Measurements from ENCODE around the gene PSMB10. TPM values are rescaled to one million over a fixed set of nuclear protein-coding genes. Genes with fewer than 3 reads are reported as not detected.

The PSMB10 gene
- total and polyA plus RNA-seq, 5 experiments from 2014 or later: 127 to 514 (median 450) TPM

DNA sequence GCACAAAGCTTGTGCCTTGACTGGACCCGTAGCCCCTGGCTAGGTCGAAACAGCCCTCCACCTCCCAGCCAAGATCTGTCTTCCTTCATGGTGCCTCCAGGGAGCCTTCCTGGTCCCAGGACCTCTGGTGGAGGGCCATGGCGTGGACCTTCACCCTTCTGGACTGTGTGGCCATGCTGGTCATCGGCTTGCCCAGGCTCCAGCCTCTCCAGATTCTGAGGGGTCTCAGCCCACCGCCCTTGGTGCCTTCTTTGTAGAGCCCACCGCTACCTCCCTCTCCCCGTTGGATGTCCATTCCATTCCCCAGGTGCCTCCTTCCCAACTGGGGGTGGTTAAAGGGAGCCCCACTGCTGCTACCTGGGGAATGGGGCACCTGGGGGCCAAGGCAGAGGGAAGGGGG, 8.5 kb downstream of the PSMB10 start:
- peaks cover 5 to 11% (median 8%) of the 10 kb centered on the region in 4 donors for H3K4me1 Mint-ChIP-seq
- H3K27ac Mint-ChIP-seq: peak overlapping the region in 6 of 10 donors; percentile 7 to 77 (median 52)
- ATAC-seq: peak in 1 of 2 donors; percentile 6
- peaks cover 0 to 13% (median 0%) of the 10 kb centered on the region in 3 donors for H3K36me3 Mint-ChIP-seq
- no peaks in the 10 kb centered on the region for H3K27me3 Mint-ChIP-seq
- POLR2A ChIA-PET: interaction anchor here (0.6 to 1.5 kb wide), 8 partner anchors 8 to 407 kb away, joined by 3 to 5 read pairs (median 3); partner anchors contain the start of gene PSMB10
- no peak overlapping the region for H3K4me3 Mint-ChIP-seq
- H3K9me3 Mint-ChIP-seq: no peaks in the 10 kb centered on the region
- no peak for DNase-seq

DNA sequence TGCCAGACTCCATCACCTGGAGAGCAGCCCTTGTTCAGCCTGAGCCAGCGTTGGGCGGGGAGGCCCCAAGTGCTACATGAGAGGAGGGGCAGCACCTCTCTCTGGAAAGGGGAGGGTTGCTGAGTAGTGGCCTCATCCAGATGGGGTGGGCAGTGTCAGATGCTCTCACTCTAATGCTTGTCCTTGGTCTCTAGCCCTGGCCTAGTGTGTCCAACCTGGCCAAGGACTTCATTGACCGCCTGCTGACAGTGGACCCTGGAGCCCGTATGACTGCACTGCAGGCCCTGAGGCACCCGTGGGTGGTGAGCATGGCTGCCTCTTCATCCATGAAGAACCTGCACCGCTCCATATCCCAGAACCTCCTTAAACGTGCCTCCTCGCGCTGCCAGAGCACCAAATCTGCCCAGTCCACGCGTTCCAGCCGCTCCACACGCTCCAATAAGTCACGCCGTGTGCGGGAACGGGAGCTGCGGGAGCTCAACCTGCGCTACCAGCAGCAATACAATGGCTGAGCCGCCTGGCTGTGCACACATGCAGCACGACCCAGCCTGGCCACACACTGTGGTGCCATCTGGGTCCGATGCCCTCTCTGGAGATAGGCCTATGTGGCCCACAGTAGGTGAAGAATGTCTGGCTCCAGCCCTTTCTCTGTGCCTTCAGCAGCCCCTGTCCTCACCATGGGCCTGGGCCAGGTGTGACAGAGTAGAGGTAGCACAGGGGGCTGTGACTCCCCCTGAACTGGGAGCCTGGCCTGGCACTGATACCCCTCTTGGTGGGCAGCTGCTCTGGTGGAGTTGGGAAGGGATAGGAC, 9.3 kb downstream of the PSMB10 start:
- H3K36me3 Mint-ChIP-seq: peaks cover 0 to 9% (median 0%) of the 10 kb centered on the region in 3 donors
- POLR2A ChIA-PET: interaction anchor here (0.6 to 1.5 kb wide), 3 partner anchors 9 to 84 kb away, joined by 4 to 5 read pairs (median 4); partner anchors contain the start of genes LCAT and PSMB10
- peak overlapping the region in 1 of 10 donors; percentile 77 for H3K27ac Mint-ChIP-seq
- DNase-seq (no peak), ATAC-seq (no peak)
- H3K4me1 Mint-ChIP-seq: peaks cover 8 to 13% (median 10%) of the 10 kb centered on the region in 4 donors
- H3K9me3 Mint-ChIP-seq: no peaks in the 10 kb centered on the region
- H3K4me3 Mint-ChIP-seq: no peak overlapping the region
- no peaks in the 10 kb centered on the region for H3K27me3 Mint-ChIP-seq

DNA sequence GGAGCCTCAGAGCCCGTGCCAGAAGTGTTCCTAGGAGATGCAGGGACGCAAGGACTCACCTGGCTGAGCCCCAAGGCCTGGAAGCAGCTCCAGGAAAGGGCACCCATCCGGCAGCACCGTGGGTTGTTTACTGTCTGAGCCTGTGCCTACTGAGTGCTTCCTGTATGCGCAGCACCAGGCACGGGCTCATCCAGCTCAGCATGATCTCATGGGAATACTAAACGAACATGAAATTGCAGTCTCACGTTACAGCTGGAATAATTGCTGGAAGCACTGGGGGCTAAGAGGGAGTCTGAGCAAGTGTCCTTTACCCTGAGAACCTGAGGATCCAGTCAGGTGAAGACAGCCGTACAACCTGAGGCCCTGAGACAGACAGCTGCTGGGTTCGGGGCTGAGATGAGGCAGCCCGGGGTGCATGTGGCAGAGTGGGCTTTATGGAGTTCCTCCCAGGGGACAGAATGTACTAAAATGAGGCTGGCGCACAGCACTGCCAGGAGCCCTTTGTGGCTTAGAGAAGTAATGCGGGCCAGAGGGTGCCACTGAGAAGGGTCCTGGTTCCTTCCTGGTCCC, 10.4 kb downstream of the PSMB10 start:
- Mint-ChIP-seq H3K4me1 (peaks cover 10 to 18% (median 15%) of the 10 kb centered on the region in 4 donors), H3K9me3 (no peaks in the 10 kb centered on the region), H3K36me3 (peaks cover 0 to 9% (median 0%) of the 10 kb centered on the region in 3 donors), H3K4me3 (no peak overlapping the region), H3K27ac (peak overlapping the region in 4 of 10 donors; percentile 33 to 69 (median 49)), H3K27me3 (no peaks in the 10 kb centered on the region)
- ATAC-seq (no peak), DNase-seq (no peak)
- POLR2A ChIA-PET: interaction anchor here (0.9 to 1.0 kb wide), 2 partner anchors 9 to 66 kb away, joined by 3 to 6 read pairs; no protein-coding TSS in a partner anchor

DNA sequence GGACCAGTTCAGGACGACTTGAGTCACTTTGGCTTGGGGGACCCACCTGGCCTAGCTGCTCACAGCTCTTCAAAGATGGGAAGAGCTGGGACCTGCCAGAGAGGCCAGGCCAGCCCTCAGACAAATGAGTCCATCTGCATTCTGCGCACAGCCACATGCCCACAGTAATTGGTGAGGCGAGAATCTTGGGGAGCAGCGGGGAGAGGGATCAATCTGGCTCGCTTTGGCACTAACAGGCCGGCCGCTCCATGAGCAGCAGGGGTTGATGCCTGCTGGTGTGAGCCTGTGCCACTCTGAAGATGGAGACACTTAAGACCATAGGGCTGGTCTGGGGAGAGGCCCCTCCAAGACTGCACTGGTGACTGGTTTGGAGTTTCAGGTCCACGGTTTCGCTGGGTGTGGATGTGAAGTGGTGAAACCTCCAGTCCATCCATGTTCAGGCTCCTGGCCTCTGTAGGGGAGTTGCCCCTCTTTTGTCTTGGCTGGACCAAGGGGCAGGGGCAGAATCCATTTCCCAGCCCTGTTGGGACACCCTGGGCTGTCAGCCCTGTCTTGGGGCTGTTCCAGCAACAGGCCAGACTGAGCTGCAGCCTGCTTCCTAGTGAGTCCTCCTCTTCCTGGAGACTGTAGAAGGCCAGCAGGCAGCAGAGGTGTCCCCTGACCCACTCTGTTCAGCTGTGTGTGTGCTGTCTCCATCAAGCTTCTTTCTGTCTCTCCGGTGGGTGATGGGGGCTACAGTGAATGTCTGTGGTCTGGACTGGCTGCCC, 12.3 kb downstream of the PSMB10 start:
- H3K27ac Mint-ChIP-seq: peak overlapping the region in 4 of 10 donors; percentile 4 to 49 (median 18)

DNA sequence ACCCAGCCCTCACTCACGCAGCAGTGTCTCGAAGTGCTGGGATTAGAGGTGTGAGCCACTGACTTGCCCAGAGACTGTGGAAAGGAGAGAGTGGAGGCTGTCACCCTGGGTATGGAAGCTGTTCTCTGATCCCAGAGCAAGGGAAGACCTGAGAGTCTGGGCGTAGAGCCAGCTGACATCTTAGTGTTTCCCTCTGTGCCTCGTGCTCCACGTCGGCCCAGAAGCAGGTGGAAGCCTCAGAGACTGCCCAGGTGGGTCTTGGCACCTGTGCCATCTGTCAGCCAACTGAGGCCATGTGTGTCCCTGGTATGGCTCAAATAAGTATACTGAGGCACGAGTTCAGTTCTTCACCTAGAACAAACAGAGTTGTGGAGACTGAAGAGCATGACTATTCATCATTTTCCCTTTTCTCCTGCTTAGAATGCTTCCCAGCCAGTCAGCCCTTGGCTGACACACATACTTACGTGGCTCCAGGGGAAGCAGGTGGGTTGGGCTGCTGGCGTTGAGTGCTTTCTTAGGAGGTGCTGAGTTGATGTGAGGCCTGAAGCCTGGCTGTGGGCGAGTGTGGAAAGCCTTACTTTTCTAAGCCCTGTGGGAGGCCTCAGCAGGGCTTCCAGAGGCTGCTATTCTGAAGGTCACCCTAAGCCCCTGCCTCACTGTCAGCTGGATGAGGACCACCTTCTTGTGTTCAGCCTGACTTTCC, 13.1 kb downstream of the PSMB10 start:
- ATAC-seq (no peak), DNase-seq (no peak)
- H3K27me3 Mint-ChIP-seq: no peaks in the 10 kb centered on the region
- no peak overlapping the region for H3K4me3 Mint-ChIP-seq
- POLR2A ChIA-PET: interaction anchor here (0.6 to 1.4 kb wide), 2 partner anchors 12 to 364 kb away, joined by 3 to 8 read pairs; no protein-coding TSS in a partner anchor
- peak overlapping the region in 3 of 10 donors; percentile 17 to 31 (median 27) for H3K27ac Mint-ChIP-seq
- peaks cover 0 to 5% (median 0%) of the 10 kb centered on the region in 3 donors for H3K36me3 Mint-ChIP-seq
- peaks cover 14 to 23% (median 16%) of the 10 kb centered on the region in 4 donors for H3K4me1 Mint-ChIP-seq
- no peaks in the 10 kb centered on the region for H3K9me3 Mint-ChIP-seq

More for the DNA sequence above, 12.3 kb downstream of the PSMB10 start:
- no peaks in the 10 kb centered on the region for H3K9me3 Mint-ChIP-seq
- DNase-seq (no peak), ATAC-seq (no peak)
- POLR2A ChIA-PET: interaction anchor here (0.5 to 1.4 kb wide), 3 partner anchors 11 to 29 kb away, joined by 3 to 8 read pairs (median 4); no protein-coding TSS in a partner anchor
- peaks cover 0 to 5% (median 0%) of the 10 kb centered on the region in 3 donors for H3K36me3 Mint-ChIP-seq
- peaks cover 14 to 18% (median 16%) of the 10 kb centered on the region in 4 donors for H3K4me1 Mint-ChIP-seq
- H3K27me3 Mint-ChIP-seq: no peaks in the 10 kb centered on the region
- H3K4me3 Mint-ChIP-seq: no peak overlapping the region

DNA sequence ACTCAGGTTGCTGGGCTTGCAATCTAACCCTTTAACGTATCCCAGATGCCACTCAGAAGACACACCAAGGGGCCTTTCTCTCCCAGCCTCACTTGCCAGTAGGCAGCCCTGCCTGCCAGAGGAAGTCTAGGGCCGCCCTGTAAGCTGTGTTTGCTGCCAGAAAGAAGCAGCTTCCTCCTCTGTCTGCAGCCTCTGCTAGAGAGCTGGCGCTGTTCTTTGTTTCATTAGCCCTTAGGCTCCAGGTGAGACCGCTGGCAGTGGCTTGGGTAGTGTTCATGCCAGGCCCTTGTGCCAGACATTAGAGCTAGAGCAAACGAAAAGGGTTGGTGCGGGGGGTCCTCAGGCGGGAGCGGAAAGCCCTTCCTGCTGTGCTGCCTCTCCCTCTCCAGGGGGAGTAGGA, 13.9 kb downstream of the PSMB10 start:
- Mint-ChIP-seq H3K27ac (peak overlapping the region in 1 of 10 donors; percentile 31), H3K36me3 (peaks cover 0 to 3% (median 0%) of the 10 kb centered on the region in 3 donors), H3K4me3 (no peak overlapping the region), H3K9me3 (no peaks in the 10 kb centered on the region), H3K27me3 (no peaks in the 10 kb centered on the region), H3K4me1 (peaks cover 9 to 26% (median 18%) of the 10 kb centered on the region in 4 donors)
- DNase-seq (no peak), ATAC-seq (no peak)
- POLR2A ChIA-PET: interaction anchor here (0.6 to 1.2 kb wide), 3 partner anchors 8 to 364 kb away, joined by 3 to 4 read pairs (median 3); no protein-coding TSS in a partner anchor

DNA sequence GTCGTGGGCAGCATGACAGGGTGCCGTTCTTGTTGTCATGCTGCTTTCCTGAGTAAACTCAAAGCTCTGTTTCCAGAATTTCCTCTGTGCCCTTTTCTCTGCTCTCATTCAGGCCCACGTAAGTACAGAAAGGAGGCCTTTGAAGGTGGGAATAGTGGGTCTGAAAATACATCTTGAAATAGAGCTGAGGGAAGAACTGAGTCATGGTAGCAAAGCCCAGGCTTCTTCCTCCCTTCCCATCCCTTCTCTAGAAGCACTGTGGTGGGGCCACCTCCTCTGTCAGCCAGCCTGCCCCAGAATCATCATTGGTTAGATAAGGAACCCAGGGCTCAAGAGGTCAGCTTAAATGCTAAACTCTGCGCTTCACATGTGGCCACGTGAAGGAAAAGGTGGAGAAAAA, 14.4 kb downstream of the PSMB10 start:
- Mint-ChIP-seq H3K36me3 (peaks cover 0 to 7% (median 0%) of the 10 kb centered on the region in 3 donors), H3K4me1 (peaks cover 14 to 32% (median 23%) of the 10 kb centered on the region in 4 donors), H3K4me3 (no peak overlapping the region), H3K27me3 (no peaks in the 10 kb centered on the region), H3K27ac (peak overlapping the region in 5 of 10 donors; percentile 22 to 44 (median 37)), H3K9me3 (no peaks in the 10 kb centered on the region)
- ATAC-seq (no peak), DNase-seq (no peak)
- POLR2A ChIA-PET: interaction anchor here (1.0 to 1.2 kb wide), 2 partner anchors 8 to 13 kb away, joined by 3 to 4 read pairs; no protein-coding TSS in a partner anchor

DNA sequence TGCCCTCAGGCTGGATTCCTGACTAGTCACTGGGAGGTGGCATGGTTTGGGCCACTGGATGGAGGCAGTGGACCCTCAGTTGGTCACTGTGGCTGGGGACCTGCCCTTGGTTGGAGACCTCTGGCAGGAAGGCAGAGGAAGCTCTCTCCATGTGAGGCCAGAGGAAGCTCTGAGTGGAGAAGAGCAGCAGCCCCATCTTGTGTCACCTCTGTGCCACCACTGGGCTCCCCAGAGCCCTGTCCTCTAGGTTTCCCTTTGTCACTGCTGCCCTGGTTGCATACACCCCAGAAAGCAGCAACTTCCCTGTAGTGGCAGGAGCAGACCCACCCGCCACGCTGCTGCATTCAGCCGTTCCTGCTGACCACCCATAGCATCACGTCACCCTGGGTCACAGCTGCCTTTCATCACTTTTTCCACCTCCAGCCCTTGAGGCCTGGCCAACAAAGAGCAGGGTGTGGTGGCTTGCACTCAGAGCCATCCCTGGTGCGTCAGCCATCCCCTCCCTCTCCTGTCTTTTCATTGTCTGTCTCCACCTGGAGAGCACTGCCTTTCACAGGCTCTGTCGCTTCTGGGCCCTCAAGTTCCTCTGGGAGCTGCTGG, 16.9 kb downstream of the PSMB10 start:
- ATAC-seq: no peak
- no peak overlapping the region for H3K4me3 Mint-ChIP-seq
- no peaks in the 10 kb centered on the region for H3K27me3 Mint-ChIP-seq
- POLR2A ChIA-PET: interaction anchor here (1.6 kb wide), 1 partner anchor 16 kb away, joined by 4 read pairs; no protein-coding TSS in a partner anchor
- H3K4me1 Mint-ChIP-seq: peaks cover 27 to 47% (median 30%) of the 10 kb centered on the region in 4 donors
- DNase-seq: peak in 1 of 10 donors; percentile 31
- peak overlapping the region in 2 of 10 donors; percentile 29 to 51 for H3K27ac Mint-ChIP-seq
- peaks cover 0 to 21% (median 0%) of the 10 kb centered on the region in 3 donors for H3K36me3 Mint-ChIP-seq
- no peaks in the 10 kb centered on the region for H3K9me3 Mint-ChIP-seq

DNA sequence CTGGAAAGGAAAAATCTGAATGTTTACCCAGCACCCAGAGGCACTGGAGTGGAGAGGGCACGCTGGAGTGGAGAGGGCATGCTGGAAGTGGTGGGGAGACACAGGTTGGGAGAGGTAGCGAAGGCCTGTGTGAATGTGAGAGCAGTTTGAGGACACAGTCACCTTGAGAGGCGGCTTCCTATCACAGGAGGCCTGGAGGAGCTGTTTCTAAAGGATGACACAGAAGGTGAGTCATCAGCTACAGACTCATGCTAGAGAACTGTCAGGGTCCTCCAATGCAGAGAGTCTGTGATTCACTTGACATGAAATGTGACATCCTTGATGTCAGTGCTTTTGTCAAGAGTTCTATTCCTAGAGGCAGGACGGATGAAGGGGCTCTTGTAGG, 18.8 kb downstream of the PSMB10 start:
- no peaks in the 10 kb centered on the region for H3K27me3 Mint-ChIP-seq
- H3K4me1 Mint-ChIP-seq: peaks cover 30 to 53% (median 32%) of the 10 kb centered on the region in 4 donors
- POLR2A ChIA-PET: interaction anchor here (0.5 kb wide), 1 partner anchor 627 kb away, joined by 3 read pairs; no protein-coding TSS in a partner anchor
- no peak overlapping the region for H3K4me3 Mint-ChIP-seq
- H3K27ac Mint-ChIP-seq: peak overlapping the region in 5 of 10 donors; percentile 38 to 82 (median 63)
- peaks cover 0 to 28% (median 0%) of the 10 kb centered on the region in 3 donors for H3K36me3 Mint-ChIP-seq
- no peaks in the 10 kb centered on the region for H3K9me3 Mint-ChIP-seq
- DNase-seq (no peak), ATAC-seq (no peak)

DNA sequence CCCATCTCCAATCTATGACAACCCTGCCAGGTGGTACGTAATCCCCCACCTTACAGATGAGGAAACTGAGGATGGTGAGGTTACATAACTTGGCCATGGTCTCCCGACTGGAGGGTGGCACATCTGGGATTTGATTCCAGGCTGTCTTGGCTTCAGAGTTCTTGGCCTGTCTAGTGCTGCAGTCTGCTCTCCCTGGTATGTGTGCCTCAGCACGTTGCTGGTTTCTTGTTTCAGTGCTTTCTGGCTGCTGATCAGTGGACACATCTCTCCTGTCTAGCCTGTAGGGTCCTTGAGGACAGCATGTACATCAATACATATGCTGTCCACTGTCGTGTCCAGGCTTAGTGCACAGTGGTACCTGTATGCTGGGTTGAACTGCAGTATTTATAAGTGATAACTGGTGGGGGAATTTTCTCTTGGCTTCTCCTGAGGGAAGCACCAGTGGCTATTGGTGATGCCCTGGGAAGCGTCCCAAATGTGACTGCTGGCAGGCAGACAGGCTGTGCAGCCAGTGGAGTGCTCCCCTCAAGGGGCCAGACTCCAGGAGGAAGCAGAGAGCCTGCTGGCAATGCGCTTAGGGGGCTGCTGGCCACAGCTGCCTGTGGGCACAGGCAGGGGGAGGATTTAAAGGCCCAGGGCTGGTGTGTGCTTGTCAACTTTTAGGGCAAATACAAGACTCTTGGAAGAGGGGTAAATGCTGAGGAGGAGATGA, 19.4 kb downstream of the PSMB10 start:
- H3K36me3 Mint-ChIP-seq: peaks cover 0 to 28% (median 0%) of the 10 kb centered on the region in 3 donors
- peak overlapping the region in 8 of 10 donors; percentile 20 to 82 (median 44) for H3K27ac Mint-ChIP-seq
- H3K4me1 Mint-ChIP-seq: peaks cover 28 to 51% (median 30%) of the 10 kb centered on the region in 4 donors
- no peaks in the 10 kb centered on the region for H3K27me3 Mint-ChIP-seq
- ATAC-seq (no peak), DNase-seq (no peak)
- POLR2A ChIA-PET: interaction anchor here (0.5 to 1.6 kb wide), 2 partner anchors 19 to 628 kb away, joined by 3 read pairs; partner anchors contain the start of gene PSMB10
- no peaks in the 10 kb centered on the region for H3K9me3 Mint-ChIP-seq
- no peak overlapping the region for H3K4me3 Mint-ChIP-seq

Measured in naive thymus-derived CD8-positive, alpha-beta T cell (primary cell).